ENCODE data around the gene LILRA1.
"Not testable (repeated sequence)": the region's sequence is repeated elsewhere in the genome, so short reads cannot be mapped to it uniquely, and the experiment has no call there.

Gene LILRA1

DNA sequence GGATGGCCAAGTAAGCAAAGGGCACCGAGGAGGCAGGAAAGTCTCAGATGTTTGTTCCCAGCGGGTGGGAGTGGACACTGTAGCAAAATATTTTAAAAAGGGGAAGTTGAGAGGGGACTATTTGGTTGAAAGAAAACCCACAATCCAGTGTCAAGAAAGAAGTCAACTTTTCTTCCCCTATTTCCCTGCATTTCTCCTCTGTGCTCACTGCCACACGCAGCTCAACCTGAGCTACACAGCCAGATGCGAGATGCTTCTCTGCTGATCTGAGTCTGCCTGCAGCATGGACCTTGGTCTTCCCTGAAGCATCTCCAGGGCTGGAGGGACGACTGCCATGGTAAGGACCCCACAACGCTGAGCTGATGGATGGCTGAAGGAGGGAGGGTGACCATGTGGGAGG is at the start of gene LILRA1:
Gene LILRA1 (plus strand): TSS at position 188 of the 400 bp plus-strand sequence. CDS start 613 bp downstream, outside the sequence.
- not testable (repeated sequence) for DNase-seq

- no peak for DNase-seq
Measured at GRCh38 chr19:54548806-54549205, 44.6 kb upstream of the LILRA1 start.

GRCh38 chr19:54549224-54549623 is 44.2 kb upstream of the LILRA1 start:
- no peak for DNase-seq

DNA sequence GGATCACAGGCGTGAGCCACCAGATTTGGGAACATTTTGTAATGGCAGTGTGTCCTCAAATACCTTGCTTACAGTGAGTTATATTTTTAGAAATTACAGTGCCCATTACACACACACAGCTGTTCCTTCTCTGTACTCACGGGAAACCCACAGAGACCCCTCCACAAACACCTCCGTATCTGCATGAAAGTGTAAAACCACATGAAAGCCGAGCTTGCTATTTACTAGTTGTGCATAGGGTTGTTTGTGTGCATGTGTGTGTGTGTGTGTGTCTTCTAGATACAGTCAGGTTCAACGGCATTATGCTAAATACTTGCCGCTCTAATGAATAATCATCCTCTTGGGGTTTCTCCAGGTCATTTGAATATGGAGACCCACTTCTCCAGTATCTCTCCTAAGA is 42.1 kb upstream of the LILRA1 start:
- DNase-seq = no peak

GRCh38 chr19:54551950-54552912 is 41.2 kb upstream of the LILRA1 start:
- DNase-seq = no peak

DNA sequence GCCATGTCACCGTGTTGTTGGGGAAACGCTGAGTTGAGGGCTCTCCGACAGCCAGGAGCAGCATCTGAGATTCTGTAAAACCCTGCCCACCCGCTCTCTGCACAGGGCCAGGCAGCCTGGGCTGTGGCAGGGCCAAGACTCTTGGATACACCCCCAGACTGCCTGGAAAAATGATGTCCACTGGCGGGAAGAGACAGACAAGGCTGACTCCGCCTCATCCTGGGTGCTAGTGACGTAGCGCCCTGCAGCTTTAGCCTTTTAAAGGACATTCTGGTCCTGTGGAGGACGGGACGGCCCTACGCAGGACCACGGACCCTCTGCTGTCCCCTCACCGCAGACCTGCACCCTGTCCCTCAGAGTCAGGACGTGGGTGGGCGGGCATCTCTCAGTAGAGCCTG is 40.5 kb upstream of the LILRA1 start:
- DNase-seq = no peak

DNA sequence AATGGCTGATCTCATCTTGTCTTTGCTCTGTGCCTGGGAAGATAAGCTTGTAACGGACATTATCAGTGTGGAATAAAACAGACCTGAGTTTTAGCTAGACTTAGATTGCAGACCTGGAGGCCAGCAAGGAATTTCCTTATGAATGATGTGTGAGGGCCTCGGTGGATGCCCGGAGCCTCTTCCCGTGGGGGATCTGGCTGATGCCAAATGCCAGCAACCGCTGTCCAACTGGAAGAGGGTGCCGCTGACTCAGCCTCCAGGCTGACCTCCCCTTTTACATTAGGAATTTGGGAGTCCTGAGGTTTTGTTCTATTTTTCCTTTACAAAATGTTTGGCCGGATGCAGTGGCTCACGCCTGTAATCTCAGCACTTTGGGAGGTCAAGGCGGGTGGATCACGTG is 39.4 kb upstream of the LILRA1 start:
- no peak for DNase-seq

- no peak for DNase-seq
Measured at GRCh38 chr19:54554896-54555295, 38.5 kb upstream of the LILRA1 start.

GRCh38 chr19:54556194-54556593 is 37.2 kb upstream of the LILRA1 start:
- no peak for DNase-seq

DNA sequence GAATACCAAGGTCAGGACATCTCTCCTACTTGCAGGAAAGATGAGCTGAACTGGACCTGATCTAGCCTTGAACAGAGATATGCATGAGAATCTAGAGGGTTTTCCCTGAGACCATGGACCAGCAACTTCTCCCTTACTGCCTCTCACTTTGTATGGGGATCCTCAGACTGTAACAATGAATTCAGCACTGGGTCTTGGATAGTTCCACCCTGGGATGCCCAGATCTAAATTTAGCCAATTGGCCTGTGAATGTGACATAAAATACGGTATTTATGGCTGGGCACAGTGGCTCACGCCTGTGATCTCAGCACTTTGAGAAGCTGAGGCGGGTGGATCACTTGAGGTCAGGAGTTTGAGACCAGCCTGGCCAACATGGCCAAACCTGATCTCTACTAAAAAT is 35.1 kb upstream of the LILRA1 start:
- DNase-seq = no peak

DNA sequence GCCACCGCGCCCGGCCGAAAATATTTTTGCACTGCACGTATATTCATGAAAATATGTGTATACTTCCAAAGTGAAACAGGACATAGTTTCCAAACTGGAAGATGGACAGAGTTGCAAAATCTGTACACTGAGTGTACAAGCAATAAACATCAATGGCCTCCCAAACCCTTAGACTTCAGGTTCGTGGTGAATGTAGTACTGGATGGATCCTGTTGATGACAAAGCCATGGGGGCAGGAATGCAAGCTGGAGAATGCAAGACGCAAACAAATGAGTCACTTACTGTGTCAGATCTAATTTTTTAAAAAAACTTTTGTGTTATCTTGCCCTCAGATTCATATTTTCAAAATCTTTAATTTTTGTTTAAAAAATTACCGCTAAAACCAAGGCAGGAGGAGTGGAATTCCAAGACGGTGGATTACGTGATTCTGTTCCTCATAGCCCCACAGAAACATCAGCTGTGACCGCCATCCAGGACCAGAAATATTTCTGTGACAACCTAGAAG is 32.5 kb upstream of the LILRA1 start:
- DNase-seq = no peak

GRCh38 chr19:54561840-54562239 is 31.6 kb upstream of the LILRA1 start:
- no peak for DNase-seq

DNA sequence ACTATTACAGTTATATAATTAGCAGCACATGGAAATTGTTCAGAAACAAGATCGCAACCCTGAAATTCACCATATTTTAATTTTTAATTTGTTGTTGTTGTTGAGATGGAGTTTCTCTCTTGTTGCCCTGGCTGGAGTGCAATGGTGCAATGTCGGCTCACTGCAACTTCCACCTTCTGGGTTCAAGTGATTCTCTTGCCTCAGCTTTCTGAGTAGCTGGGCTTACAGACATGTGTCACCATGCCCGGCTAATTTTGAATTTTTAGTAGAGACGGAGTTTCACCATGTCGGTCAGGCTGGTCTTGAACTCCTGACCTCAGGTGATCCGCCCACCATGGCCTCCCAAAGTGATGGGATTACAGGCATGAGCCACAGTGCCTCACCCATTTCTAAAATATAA is 30.2 kb upstream of the LILRA1 start:
- DNase-seq = not testable (repeated sequence)

DNA sequence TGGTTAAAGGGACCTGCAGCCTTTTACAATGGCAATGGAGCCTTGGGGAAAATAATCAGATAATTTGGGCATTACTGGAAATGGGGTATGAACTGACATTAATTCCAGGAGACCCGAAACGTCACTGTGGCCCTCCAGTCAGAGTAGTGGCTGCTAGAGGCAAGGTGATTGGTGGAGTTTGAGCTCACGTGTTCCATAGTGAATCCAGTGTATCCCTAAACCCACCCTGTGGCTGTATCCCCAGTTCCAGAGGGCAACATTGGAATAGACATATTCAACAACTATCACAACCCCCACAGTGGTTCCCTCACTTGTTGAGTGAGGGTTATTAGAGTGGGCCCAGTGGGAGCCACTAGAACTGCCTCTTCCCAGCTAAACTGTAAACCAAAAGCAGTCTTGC is 23.1 kb upstream of the LILRA1 start:
- no peak for DNase-seq

GRCh38 chr19:54571715-54572615 is 21.5 kb upstream of the LILRA1 start:
- DNase-seq = not testable (repeated sequence)

GRCh38 chr19:54572696-54573311 is 20.6 kb upstream of the LILRA1 start:
- DNase-seq = no peak

DNA sequence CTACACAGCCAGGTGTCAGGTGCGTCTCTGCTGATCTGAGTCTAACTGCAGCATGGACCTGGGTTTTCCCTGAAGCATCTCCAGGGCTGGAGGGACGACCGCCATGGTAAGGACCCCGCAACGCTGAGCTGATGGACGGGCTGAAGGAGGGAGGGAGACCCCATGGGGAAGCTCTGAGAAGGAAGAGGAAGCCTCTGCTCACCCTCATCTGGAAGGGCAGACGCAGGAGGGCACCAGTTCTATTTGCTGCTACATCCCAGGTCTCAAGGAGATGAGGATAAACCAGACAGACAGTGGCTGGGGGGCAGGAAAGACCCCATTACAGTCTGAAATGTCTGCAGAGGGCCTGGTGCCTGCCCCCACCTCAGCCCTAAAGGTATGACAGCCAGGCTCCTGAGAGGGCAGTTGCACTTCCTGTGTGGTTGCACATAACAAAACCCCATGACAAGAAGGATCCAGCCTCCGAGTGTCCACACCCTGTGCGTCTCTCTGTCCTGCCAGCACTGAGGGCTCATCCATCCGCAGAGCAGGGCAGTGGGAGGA is 20.0 kb upstream of the LILRA1 start, which contains the start of gene LILRA2:
Gene LILRA2 (plus strand): TSS at position 461 of the 543 bp plus-strand sequence. CDS start 89 bp downstream, outside the sequence.
- no peak for DNase-seq

GRCh38 chr19:54574051-54574450 is 19.4 kb upstream of the LILRA1 start:
- no peak for DNase-seq

GRCh38 chr19:54574527-54575056 is 18.8 kb upstream of the LILRA1 start:
- DNase-seq = no peak

GRCh38 chr19:54575205-54575604 is 18.2 kb upstream of the LILRA1 start:
- not testable (repeated sequence) for DNase-seq

- DNase-seq = no peak
Measured at GRCh38 chr19:54576411-54576976, 16.9 kb upstream of the LILRA1 start.

DNA sequence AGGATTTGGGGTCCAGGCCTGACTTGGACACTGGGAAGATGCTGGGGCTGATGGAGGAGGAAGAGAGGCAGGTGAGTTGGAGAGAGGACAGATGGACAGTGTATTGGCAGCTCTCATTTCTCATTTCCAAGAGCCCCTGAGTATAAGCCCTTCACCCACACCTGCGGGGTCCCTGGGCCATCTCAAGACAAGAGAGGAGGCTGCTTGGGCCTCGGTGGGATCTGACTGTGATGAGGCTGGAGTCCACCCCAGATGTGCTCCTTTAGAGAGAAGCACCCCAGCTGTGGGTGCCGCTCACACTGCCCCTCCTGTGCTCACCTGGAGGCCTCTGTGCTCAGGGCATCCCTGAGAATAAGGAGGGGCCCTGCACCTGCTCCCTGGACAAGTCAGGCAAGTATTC is 16.1 kb upstream of the LILRA1 start:
- DNase-seq = no peak
